SW480 (cell line): ENCODE measurements around the gene OSBPL5.
"Not testable (repeated sequence)": the region's sequence is repeated elsewhere in the genome, so short reads cannot be mapped to it uniquely, and the experiment has no call there.

Experiments used
- DNase-seq: peaks from one replicate; pipeline ENCODE4 v3.0.0-alpha.2; 2016; ENCODE audit warnings: low spot score

The OSBPL5 gene

DNA sequence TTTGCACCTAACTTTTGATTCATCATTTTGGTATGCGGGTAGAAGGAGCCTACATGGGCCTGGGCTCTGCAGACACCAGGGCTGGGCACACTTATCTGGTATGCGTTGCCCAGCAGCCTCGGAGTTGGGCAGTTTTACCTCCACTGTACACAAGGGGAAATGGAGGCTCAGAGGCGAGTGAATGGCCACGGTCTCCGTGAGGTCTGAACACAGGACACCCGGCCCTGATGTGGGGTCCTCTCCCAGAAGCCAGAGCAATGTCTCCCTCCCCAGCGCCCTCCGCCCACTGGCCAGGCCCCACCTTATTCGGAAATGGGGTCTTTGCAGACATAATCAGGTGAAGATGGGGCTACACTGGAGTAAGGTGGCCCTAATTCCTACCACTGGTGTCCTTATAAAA, 43.7 kb downstream of the OSBPL5 start:
- no peak for DNase-seq

DNA sequence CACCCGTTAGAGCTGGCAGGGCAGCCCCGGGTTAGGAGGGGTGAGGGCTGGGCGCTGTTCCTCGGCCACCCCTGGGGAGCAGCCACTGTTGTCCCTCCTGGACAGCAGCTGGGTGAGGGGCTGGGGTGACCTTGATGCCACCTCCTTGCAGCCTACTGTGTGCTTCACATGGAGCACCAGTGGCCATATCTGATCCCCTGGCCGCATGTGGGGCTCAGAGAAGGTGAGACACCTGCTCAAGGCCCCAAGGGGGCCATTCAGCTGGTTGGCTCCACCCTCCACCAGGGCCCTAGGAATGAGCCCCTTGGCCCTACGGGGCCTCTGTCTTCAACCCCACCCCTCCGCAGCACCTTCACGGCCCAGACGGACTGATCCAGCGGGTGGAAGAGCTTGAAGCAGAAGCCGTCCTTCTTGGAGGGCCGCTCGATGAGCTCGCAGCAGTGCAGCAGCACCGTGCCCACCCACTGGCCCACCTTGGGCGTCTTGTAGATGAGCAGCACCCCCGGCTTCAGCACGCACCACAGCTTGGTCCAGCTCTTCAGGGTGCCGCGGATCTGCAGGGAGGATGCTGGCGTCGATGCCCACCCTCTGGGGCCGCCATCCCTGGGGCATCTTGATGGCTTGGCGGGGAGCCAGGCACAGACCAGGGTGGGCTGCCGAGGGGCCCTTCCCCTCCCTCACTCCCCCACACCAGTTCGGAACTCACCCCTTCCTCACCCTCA, 44.9 kb downstream of the OSBPL5 start:
- no peak for DNase-seq

DNA sequence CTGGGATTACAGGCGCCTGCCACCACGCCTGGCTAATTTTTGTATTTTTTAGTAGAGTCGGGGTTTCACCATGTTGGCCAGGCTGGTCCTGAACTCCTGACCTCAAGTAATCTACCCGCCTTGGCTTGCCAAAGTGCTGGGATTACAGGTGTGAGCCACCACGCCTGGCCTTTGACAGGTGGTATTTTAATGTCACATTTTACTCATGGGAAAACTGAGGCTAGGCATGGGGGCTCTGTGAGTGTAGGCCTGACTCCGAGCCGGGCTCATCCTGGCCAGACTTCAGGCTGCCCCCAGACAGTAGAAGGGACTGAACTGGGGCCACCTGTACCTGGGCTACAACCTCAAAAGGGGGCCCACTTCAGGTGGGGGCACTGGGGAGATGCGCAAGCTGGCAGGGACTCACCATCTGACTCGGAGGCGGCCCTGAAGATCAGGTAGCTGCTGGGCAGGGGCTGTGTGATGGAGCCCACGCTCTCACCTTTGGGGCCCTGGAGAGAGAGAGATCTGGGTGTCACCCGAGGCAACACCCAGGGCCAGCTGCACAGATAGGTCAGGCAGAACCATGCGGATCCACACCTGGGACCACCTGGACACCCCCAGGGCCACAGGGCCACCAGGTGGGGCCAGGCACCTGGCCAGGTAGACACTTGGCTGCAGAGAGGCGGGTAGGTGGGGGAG, 45.8 kb downstream of the OSBPL5 start:
- no peak for DNase-seq

DNA sequence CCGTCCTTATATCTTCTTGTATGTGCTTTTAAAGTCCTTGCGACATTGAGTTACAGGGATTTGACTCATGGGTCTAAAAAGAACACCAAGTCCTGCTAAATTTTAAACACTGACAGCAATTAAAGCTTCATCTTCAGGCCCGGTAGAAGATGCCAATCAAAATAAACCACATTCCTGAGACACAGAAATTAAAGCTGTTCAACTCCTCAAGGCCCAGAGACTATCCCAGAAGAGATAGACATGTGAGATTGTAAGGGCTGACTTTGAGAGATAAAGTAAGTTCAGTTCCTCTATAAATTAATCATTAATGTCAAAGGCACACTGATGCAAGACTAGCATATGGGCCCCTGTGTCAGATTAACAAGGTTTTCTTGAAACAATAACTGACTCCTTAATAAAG, 49.8 kb downstream of the OSBPL5 start:
- no peak for DNase-seq

GRCh38 chr11:3113661-3114060, 51.4 kb downstream of the OSBPL5 start:
- not testable (repeated sequence) for DNase-seq

DNA sequence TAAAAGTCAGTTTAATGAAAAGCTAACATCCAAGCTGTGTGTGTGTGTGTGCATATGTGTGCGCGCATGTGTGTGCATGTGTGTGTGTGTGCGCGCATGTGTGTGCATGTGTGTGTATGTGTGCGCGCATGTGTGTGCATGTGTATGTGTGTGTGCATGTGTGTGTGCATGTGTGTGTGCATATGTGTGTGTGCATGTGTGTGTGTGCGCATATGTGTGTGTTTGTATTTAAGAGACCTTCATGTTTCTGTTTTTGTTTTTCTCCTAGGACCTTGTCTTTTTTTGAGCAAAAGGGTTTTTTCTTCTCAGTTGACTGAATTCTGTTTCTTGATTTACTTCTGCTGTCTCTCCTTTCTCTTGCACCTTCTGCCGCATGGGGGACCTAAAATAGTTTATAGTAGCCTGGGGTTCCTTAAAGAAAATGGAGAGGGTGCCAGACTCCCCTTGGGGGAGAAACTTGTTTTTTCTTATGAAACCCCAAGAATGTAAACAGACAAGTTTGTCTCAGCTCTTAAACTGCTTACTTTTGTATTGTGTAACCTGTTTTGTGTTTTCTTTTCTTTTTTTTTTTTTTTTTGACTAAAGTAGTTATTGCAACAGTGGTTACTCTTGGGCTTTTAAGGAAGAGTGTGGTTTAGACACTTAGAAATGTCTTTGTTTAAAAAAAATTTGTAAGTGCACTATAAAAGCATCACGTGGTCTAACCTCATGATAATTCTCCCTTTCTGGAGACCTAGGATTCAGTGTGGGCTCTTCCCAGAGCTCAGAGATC, 53.0 kb downstream of the OSBPL5 start:
- DNase-seq: no peak

DNA sequence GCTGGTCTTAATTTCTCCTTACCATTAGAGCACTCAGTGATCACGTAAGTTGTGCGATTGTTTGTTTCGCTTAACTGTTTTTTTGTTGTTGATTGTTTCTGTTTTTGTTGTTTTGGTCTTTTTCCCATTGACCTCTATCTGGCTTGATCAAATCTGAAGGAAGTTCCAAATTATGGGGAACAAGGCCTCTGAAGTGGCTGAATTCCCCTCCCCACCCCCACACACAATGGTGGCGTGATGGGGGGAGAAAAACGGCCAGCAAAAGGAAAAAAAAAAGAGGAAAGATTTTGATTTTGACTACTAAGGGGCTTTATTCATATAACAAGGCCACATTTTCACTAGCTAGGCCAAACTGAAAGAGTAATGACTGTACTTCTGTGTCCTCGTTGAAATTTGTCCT, 53.6 kb downstream of the OSBPL5 start:
- DNase-seq: no peak

- DNase-seq: peak; percentile 66
These were observed 55.0 kb downstream of the OSBPL5 start for GRCh38 chr11:3109921-3110706.

DNA sequence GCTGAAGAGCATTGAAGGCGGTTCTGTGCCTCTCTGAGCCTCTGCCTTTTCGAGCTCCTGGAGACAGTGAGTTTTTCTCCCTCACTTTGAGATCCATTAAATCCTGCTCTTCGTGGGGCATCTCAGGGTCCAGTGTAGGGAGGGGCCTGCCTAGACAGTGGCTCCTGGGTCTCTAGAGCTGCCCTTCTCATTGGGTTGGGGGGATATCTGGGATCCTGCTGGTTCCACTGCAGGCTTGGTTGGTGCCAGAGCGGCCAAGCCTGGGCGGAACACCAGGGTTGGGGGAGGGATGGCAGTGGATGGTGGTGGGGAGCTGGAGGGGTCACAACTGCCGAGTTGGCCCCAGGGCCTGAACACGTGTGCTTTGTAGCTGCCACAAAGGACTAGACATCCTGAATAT, 55.7 kb downstream of the OSBPL5 start:
- no peak for DNase-seq

DNA sequence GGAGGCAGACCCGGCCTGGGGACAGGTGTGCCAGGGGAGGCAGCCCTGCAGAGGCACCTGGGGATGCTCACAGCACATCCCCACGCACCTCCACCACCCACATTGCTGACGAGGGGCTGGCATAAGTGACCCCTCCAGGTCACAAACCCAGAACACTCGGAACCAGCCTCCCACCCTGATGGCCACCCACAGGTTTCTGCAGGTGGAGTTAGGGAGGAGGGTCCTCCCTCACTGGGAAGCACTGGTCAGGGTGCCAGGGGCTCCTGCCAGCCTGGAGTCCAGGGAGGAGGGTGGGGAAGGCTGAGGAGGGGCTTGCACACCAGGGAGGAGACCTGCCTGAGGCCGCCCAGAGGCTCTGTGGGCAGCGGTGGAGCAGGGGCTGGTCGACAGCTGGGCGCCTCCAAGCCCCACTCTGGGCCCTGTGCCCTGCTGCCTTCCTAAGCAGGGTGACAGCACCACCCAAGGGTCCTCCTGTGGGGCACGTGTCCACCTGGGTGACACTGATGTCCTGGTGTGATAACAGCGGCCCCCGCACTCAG, 56.9 kb downstream of the OSBPL5 start:
- DNase-seq: no peak

GRCh38 chr11:3107608-3108182, 57.4 kb downstream of the OSBPL5 start:
- DNase-seq: no peak

DNA sequence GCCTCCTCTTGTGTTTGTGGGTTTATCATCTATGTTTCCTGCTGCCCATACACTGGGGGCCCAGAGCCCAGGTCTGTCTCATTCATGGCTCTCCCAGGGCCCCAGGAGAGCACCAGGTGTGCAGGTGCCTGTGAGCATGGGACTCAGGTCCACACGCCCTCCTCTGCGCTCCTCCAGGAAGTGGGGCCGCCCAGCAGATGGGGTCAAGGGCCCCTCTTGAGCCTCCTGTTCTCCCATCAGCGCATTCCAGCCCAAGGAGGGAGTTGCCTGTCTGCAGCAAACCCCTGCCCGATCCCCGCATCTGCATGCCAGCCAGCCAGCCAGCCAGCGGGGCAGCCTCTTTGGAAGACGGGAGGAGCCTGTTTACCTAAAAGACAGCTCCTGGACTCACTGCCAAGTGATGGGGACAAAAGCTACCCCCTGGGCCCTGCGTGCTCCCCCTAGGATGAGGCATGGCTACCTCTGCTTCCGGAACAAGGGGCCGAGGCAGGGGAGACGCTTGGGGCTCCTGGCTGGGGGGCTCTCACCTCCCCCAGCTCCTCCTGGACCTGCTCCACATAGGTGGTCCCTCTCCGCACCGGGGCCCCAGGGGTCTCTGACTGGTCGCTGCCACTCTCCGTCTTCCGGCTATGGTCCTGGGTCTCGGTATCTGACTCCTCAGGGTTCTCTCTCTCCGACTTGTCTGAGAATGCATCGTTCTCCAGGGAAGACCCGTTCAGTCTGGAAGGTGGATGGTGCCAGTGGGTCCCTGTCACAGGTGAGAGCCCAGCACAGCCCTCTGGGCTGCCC, 58.2 kb downstream of the OSBPL5 start:
- no peak for DNase-seq

DNA sequence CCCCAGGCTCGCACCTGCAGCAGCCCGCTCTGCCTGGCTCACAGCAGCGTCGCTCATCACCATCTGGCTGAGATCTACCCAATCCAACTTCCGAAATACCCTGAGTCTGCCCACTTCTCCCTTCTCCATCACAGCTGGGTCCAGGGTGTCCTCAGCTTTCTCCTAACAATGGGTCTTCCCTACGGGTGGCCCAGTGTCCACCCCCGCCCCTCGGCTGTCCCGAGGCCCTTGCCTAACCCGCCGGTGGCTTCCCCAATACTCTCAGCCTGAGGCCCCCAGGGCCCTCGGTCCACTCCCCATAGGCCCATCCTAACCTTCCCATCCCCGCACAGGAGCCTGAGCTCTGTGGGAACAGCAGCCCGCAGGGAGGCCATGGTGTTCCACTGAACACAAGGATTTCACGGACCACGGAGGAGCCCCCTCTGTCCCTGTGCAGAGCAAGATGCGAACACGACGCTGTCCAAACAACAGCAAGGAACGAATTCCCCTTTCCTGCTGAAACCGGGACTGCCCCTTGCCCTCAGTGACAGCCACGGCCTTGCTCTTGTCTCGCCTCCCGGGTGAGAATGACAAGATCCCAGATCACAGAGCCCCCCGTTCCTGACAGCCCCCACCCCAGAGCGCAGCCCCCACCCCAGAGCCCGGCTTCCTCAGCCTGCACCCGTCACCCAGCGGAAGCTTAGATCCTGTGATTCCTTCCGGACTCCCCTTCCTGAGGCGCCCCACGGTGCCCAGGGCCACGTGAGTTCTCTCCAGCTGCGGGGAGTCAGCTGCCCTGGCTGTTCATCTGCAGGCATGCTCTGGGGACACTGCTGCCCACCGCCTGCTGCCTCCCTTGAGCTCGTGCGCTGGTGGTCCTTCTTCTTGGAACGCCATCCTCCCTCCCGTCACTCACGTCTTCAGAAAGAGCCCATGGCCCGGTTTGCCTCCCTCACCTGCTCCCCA, 59.0 kb downstream of the OSBPL5 start:
- DNase-seq: no peak

DNA sequence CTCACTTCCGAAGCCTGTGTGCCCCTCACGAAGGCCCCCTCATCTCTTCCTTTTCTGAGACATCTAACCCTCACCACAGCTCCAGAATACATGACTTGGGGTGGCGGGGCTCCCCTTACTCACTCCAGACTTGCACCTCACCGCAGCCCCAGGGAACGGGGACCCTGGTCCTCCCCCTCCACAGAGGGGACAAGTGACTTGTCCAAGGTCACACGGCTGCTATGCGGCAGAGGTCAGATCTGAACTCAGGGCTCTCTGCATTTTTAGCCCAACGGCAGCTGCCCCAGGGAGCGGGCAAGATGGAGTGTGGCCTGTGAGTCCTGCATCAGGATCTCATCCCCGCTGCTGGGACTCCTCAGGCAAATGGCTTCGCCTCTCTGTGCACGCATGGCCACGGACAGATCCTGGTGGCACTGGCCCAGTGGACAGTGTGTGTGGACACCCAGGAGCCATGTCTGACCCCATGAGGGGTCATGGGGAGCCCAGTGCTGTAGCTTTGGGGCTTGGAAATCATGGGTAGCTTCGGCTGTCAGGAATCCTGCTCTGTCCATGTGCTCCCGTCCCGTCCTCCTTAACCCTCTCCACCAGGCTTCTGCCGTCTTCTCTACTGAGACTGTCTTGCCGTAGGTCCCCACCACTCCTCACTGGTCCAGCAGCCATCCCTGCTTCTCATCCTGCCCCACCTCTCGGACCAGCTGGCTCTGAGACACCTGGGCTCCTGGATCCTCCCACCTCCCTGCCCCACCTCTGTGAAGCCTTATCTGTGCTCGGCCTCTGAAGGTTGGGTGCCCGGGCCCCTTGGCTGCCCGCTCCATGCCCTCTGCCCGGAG, 59.9 kb downstream of the OSBPL5 start:
- DNase-seq: no peak

GRCh38 chr11:3104051-3104714, 60.9 kb downstream of the OSBPL5 start:
- no peak for DNase-seq

DNA sequence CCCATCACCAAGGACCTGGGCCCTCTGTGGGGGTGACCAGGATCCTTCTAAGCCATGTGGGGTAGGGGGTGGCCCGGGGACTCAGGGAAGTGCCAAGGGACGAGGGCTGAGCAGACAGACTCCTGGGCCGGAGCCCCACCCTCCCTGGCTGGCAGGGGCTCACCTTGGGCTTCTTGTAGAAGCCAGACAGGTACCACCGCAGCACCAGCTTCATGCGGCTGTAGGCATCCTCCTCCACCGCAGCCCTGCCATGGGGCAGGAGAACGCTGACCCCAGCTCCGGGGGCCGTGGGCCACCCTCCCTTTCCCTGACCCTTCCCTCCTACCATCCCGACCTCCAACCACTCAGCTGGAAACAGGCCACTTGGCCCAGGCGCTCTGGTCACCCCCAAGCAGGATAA, 62.0 kb downstream of the OSBPL5 start:
- DNase-seq: no peak

DNA sequence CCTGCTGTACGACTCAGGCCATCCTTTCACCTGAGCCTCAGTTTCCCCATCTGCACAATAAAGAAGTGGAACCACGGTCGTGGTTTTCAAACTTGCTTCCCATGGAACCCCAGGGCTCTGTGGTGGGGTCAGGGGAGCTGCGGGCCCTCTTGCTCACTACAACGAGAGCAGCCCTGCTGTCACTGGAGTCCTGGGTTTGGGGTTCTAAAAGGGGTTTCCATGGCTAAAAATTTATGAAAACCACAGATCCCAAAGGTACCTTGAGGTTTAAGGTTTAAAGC, 62.5 kb downstream of the OSBPL5 start:
- DNase-seq: no peak

- DNase-seq: no peak
These were observed 63.0 kb downstream of the OSBPL5 start for GRCh38 chr11:3101921-3102640.
